Hematopoietic multipotent progenitor cell treated with erythropoietin and hydrocortisone succinate and interleukin-3 and kit ligand, for 15 days (in vitro differentiated cells): ENCODE data around the gene BRAF.
"Not testable (repeated sequence)": the region's sequence is repeated elsewhere in the genome, so short reads cannot be mapped to it uniquely, and the experiment has no call there.

Source experiments
- DNase-seq: peaks from one replicate; pipeline ENCODE4 v3.0.0-alpha.2; 2015; ENCODE audit warnings: low spot score

The BRAF gene

GRCh38 chr7:140707132-140707531 is 217.6 kb downstream of the BRAF start:
- no peak for DNase-seq

- no peak for DNase-seq
Observed at GRCh38 chr7:140704205-140704604, 220.5 kb downstream of the BRAF start.

GRCh38 chr7:140702774-140703173 is 222.0 kb downstream of the BRAF start:
- no peak for DNase-seq

- DNase-seq, result no peak
Observed at GRCh38 chr7:140698477-140698876, 226.3 kb downstream of the BRAF start.

- no peak for DNase-seq
Observed at GRCh38 chr7:140697447-140698143, 227.1 kb downstream of the BRAF start.

- no peak for DNase-seq
Observed at GRCh38 chr7:140696680-140697446, 227.9 kb downstream of the BRAF start, which contains the start of gene NDUFB2. Gene NDUFB2 (plus strand): TSS chr7:140696708. CDS start chr7:140696745, 37 bp downstream.

GRCh38 chr7:140696024-140696679 is 228.6 kb downstream of the BRAF start:
- peak; percentile 90 for DNase-seq

- no peak for DNase-seq
Observed at GRCh38 chr7:140695381-140695780, 229.3 kb downstream of the BRAF start.

- no peak for DNase-seq
Observed at GRCh38 chr7:140694592-140694991, 230.1 kb downstream of the BRAF start.

GRCh38 chr7:140693849-140694248 is 230.9 kb downstream of the BRAF start:
- not testable (repeated sequence) for DNase-seq

GRCh38 chr7:140691376-140692045 is 233.2 kb downstream of the BRAF start:
- DNase-seq, result no peak

- DNase-seq, result no peak
Observed at GRCh38 chr7:140689199-140690152, 235.3 kb downstream of the BRAF start.

- no peak for DNase-seq
Observed at GRCh38 chr7:140688341-140688740, 236.4 kb downstream of the BRAF start.

GRCh38 chr7:140686921-140687320 is 237.8 kb downstream of the BRAF start:
- DNase-seq, result no peak

GRCh38 chr7:140685407-140686087 is 239.2 kb downstream of the BRAF start:
- DNase-seq, result no peak

- DNase-seq, result no peak
Observed at GRCh38 chr7:140684066-140684950, 240.4 kb downstream of the BRAF start.

GRCh38 chr7:140683657-140684056 is 241.1 kb downstream of the BRAF start:
- no peak for DNase-seq

GRCh38 chr7:140681766-140682165 is 243.0 kb downstream of the BRAF start:
- DNase-seq, result no peak

GRCh38 chr7:140680886-140681285 is 243.8 kb downstream of the BRAF start:
- no peak for DNase-seq

- DNase-seq, result no peak
Observed at GRCh38 chr7:140679186-140679585, 245.5 kb downstream of the BRAF start.
